GM23338 (cell line): ENCODE data around the gene HES3. TPM values are rescaled to one million over a fixed set of nuclear protein-coding genes. Genes with fewer than 3 reads are reported as not detected.

Source experiments
- ATAC-seq: fragments of 200-7000 bp; cut with Tn5 transposase; 3 replicates; pipeline ENCODE4 v1.9.1; 2020
- DNase-seq: peaks from one replicate; pipeline ENCODE4 v3.0.0-alpha.2; 2015; ENCODE audit warnings: low spot score
- H2AFZ ChIP-seq: fragments of 200-600 bp; sonication (generic); 2 replicates; pipeline ENCODE4 v1.8.0; 2016; ENCODE audit warnings: antibody characterized with exemption, mild to moderate bottlenecking, moderate library complexity
- H3F3A ChIP-seq: fragments of 200-600 bp; sonication (generic); replicated peaks from 2 replicates; pipeline ENCODE4 v1.8.0; 2017; ENCODE audit warnings: antibody characterized with exemption, mixed run types, low read depth
- H3K27ac ChIP-seq: fragments of 200-600 bp; sonication (generic); 2 replicates; pipeline ENCODE4 v1.6.1; 2016; ENCODE audit warnings: low read depth
- H3K27me3 ChIP-seq: fragments of 200-600 bp; sonication (generic); 2 replicates; pipeline ENCODE4 v1.8.0; 2016; ENCODE audit warnings: mild to moderate bottlenecking, mixed run types, moderate library complexity; ENCODE audit not compliant: insufficient read depth
- H3K36me3 ChIP-seq: fragments of 200-600 bp; sonication (generic); 2 replicates; pipeline ENCODE4 v1.8.0; 2016; ENCODE audit warnings: mild to moderate bottlenecking; ENCODE audit not compliant: insufficient read depth
- H3K4me1 ChIP-seq: fragments of 200-600 bp; sonication (generic); 2 replicates; pipeline ENCODE4 v1.8.0; 2016; ENCODE audit warnings: mild to moderate bottlenecking, moderate library complexity; ENCODE audit not compliant: insufficient read depth
- H3K4me2 ChIP-seq: fragments of 200-600 bp; sonication (generic); 2 replicates; pipeline ENCODE4 v1.7.1; 2017; ENCODE audit warnings: mixed run types
- H3K4me3 ChIP-seq: fragments of 200-600 bp; sonication (generic); 2 replicates; pipeline ENCODE4 v1.6.1; 2016; ENCODE audit warnings: mixed run types
- H3K79me2 ChIP-seq: fragments of 200-600 bp; sonication (generic); replicated peaks from 2 replicates; pipeline ENCODE4 v1.8.0; 2017; ENCODE audit warnings: mild to moderate bottlenecking; ENCODE audit not compliant: insufficient read depth
- H3K9me2 ChIP-seq: fragments of 200-600 bp; sonication (generic); 2 replicates; pipeline ENCODE4 v1.8.0; 2017; ENCODE audit not compliant: insufficient read depth
- H4K20me1 ChIP-seq: fragments of 200-600 bp; sonication (generic); replicated peaks from 2 replicates; pipeline ENCODE4 v1.8.0; 2017; ENCODE audit warnings: mild to moderate bottlenecking; ENCODE audit not compliant: insufficient read depth
- H3K27ac Mint-ChIP-seq: 2 replicates; pipeline ENCODE4 v1.8.0; 2020; ENCODE audit warnings: inconsistent platforms, mild to moderate bottlenecking, moderate library complexity, mixed read lengths
- H3K27me3 Mint-ChIP-seq: 3 replicates; pipeline ENCODE4 v1.8.0; 2022; ENCODE audit warnings: low read depth, mild to moderate bottlenecking, moderate library complexity, mixed read lengths, inconsistent platforms; ENCODE audit not compliant: insufficient read depth, poor library complexity
- H3K36me3 Mint-ChIP-seq: 3 replicates; pipeline ENCODE4 v1.8.0; 2021; ENCODE audit warnings: low read depth, mild to moderate bottlenecking, inconsistent platforms, moderate library complexity, mixed read lengths
- H3K4me1 Mint-ChIP-seq: 3 replicates; pipeline ENCODE4 v1.8.0; 2020; ENCODE audit warnings: mild to moderate bottlenecking, inconsistent platforms, mixed read lengths
- H3K4me3 Mint-ChIP-seq: 3 replicates; pipeline ENCODE4 v1.8.0; 2021; ENCODE audit warnings: moderate library complexity, mild to moderate bottlenecking, inconsistent platforms, mixed read lengths
- H3K9me3 Mint-ChIP-seq: 3 replicates; pipeline ENCODE4 v1.8.0; 2020; ENCODE audit warnings: moderate library complexity, mild to moderate bottlenecking, inconsistent platforms, mixed read lengths
- EZH2phosphoT487 ChIP-seq: fragments of 200-600 bp; sonication (generic); IDR thresholded peaks from one replicate; pipeline ENCODE4 v1.8.1; 2018; ENCODE audit warnings: antibody characterized with exemption; ENCODE audit not compliant: unreplicated experiment
- NANOG ChIP-seq: IDR thresholded peaks from 2 replicates; pipeline ENCODE4 v1.6.1; 2016; ENCODE audit warnings: antibody characterized with exemption, borderline replicate concordance
- STAT1 ChIP-seq: IDR thresholded peaks from one replicate; pipeline ENCODE4 v1.6.1; 2016; ENCODE audit warnings: antibody characterized with exemption; ENCODE audit not compliant: unreplicated experiment
- ZNF114 ChIP-seq: fragments of 250-450 bp; sonication (Bioruptor Pico); IDR thresholded peaks from 2 replicates; pipeline ENCODE4 v1.5.0; 2020; ENCODE audit warnings: mild to moderate bottlenecking, moderate library complexity
- ZNF331 ChIP-seq: fragments of 250-450 bp; sonication (Bioruptor Pico); IDR thresholded peaks from 2 replicates; pipeline ENCODE4 v1.5.0; 2020; ENCODE audit warnings: low read depth, mild to moderate bottlenecking, moderate library complexity
- ZNF462 ChIP-seq: fragments of 250-450 bp; sonication (Bioruptor Pico); IDR thresholded peaks from 2 replicates; pipeline ENCODE4 v1.5.0; 2020; ENCODE audit warnings: mild to moderate bottlenecking, moderate library complexity
- polyA plus RNA-seq: library from polyadenylated mRNA; unstranded; fragments of >200 nt; fragmentation: Nextera tagmentation; extraction: Ambion mirVana; gene quantifications from 2 replicates; pipeline ENCODE4 v1.2.1, GENCODE V29; 2016
- total RNA-seq: library from RNA; depleted of rRNA; stranded (reverse); fragments of >200 nt; shearing (Covaris generic); gene quantifications from 2 replicates; pipeline ENCODE4 v1.2.3, GENCODE V29; 2014
- TF ChIP-seq, protein P1 (sequence below): IDR thresholded peaks from one replicate; pipeline ENCODE4 v1.6.1; 2018; ENCODE audit warnings: antibody characterized with exemption; ENCODE audit not compliant: unreplicated experiment

HES3 gene
- total and polyA plus RNA-seq, 2 experiments from 2014 or later: 7.1 to 50.4 TPM

GRCh38 chr1:6288026-6288425 is 44.0 kb downstream of the HES3 start:
- DNase-seq (no peak), ATAC-seq (no peak)
- Histone ChIP-seq H3K79me2 (no peaks in the 10 kb centered on the region), H4K20me1 (no peaks in the 10 kb centered on the region), H3K4me2 (no peak overlapping the region), H3K27ac (no peak overlapping the region), H3K4me1 (no peaks in the 10 kb centered on the region), H3K9me2 (no peaks in the 10 kb centered on the region), H3K4me3 (no peak overlapping the region), H3F3A (no peaks in the 10 kb centered on the region; the same call in 1 of the 2 replicates), H2AFZ (no peak overlapping the region), H3K36me3 (0 out of 2 replicates have a peak, but pooled peaks cover 1% of the 10 kb centered on the region), H3K27me3 (no peaks in the 10 kb centered on the region)
- Mint-ChIP-seq H3K4me3 (no peak overlapping the region), H3K36me3 (peaks cover 1% of the 10 kb centered on the region; the same call in 2 of the 3 replicates), H3K4me1 (no peaks in the 10 kb centered on the region; the same call in 2 of the 3 replicates), H3K27ac (no peak overlapping the region), H3K9me3 (no peaks in the 10 kb centered on the region), H3K27me3 (peaks cover 4% of the 10 kb centered on the region)
- TF ChIP-seq ZNF331 (CRISPR knock-in tag): no peak
- TF ChIP-seq STAT1: no peak
- no peak for TF ChIP-seq ZNF462 (CRISPR knock-in tag)
- TF ChIP-seq ZNF114: no peak
- TF ChIP-seq NANOG: no peak
- TF ChIP-seq, protein P1, sequence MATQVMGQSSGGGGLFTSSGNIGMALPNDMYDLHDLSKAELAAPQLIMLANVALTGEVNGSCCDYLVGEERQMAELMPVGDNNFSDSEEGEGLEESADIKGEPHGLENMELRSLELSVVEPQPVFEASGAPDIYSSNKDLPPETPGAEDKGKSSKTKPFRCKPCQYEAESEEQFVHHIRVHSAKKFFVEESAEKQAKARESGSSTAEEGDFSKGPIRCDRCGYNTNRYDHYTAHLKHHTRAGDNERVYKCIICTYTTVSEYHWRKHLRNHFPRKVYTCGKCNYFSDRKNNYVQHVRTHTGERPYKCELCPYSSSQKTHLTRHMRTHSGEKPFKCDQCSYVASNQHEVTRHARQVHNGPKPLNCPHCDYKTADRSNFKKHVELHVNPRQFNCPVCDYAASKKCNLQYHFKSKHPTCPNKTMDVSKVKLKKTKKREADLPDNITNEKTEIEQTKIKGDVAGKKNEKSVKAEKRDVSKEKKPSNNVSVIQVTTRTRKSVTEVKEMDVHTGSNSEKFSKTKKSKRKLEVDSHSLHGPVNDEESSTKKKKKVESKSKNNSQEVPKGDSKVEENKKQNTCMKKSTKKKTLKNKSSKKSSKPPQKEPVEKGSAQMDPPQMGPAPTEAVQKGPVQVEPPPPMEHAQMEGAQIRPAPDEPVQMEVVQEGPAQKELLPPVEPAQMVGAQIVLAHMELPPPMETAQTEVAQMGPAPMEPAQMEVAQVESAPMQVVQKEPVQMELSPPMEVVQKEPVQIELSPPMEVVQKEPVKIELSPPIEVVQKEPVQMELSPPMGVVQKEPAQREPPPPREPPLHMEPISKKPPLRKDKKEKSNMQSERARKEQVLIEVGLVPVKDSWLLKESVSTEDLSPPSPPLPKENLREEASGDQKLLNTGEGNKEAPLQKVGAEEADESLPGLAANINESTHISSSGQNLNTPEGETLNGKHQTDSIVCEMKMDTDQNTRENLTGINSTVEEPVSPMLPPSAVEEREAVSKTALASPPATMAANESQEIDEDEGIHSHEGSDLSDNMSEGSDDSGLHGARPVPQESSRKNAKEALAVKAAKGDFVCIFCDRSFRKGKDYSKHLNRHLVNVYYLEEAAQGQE: no peak
- no peak for TF ChIP-seq EZH2phosphoT487
